HG03025 (cell line): ENCODE results near the gene KIRREL3.

Experiments used
- ATAC-seq: cut with Tn5 transposase; IDR thresholded peaks from one replicate; pipeline ENCODE4 v1.9.1; 2021; ENCODE audit warnings: mild to moderate bottlenecking, moderate library complexity; ENCODE audit not compliant: unreplicated experiment, low FRiP score

The KIRREL3 gene

DNA sequence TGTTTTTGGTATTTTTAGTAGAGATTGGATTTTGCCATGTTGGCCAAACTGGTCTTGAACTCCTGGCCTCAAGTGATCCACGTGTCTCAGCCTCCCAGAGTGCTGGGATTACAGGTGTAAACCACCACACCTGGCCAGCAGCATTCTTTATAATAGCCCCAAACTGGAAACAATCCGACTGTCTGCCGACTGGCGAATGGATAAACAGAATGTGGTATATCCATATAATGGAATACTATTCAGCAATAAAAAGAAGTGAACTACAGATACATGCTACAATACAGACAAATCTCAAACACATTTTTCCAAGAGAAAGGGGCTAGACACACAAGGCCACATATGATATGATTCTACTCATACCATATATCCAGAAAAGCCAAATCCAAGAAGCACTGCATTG is 493.8 kb downstream of the KIRREL3 start:
- no peak for ATAC-seq

DNA sequence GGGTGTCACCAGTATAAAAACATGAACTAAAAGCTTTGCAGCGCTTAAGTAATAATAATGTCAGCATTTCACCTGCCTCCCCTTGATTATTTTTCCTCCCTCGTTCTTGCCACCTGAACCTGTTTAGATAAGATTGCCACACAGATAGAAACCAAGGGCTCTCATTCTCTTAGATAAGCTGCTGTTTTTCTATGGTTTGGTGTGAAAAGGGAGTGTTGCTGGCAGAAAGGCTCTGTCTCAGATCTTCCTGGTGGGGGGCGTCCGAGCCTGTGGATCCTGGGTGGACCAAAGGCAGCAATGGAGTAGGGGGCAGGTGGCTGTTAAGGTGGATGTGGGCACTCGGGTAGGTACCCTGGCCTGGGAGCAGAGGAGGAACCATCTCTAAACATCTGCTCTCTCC is 497.6 kb downstream of the KIRREL3 start:
- no peak for ATAC-seq

DNA sequence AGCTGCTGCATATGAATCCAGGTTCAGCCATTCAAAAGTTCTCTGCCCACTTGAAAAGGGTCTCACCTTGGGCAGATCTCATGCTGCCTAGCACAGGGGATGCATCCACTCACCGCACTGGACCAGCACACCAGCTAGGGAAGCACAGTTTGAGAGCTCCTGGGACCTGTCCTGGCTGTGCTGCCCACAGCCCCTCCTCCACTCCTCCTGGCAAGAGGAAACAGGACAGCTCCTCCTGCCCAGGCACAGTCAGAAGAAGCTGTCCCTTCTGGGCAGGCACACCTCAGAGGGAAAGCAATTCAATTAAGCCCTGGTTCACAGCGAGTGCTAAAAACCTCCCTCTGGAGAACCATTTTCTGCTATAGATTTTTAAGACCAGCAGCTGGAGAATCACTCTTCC is 498.4 kb downstream of the KIRREL3 start:
- no peak for ATAC-seq

DNA sequence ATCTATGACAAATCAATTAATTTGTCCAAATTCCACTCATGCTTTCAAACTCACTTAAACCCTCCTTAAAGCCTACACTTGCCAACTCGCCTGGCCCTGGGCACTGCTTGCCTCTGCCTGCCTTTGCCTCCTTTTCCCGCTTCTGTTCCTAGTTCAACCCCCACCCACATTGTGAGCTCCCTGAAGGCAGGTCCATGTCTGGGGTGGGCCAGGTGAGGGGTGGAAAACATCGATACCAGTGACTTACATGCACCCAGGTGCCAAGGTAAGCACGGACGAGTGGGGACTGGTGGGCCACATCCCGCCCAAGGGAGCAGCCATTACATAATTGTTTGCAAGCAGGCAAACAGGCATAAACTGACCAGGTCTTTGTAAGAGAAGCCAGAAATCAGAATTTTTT is 498.9 kb downstream of the KIRREL3 start:
- no peak for ATAC-seq

DNA sequence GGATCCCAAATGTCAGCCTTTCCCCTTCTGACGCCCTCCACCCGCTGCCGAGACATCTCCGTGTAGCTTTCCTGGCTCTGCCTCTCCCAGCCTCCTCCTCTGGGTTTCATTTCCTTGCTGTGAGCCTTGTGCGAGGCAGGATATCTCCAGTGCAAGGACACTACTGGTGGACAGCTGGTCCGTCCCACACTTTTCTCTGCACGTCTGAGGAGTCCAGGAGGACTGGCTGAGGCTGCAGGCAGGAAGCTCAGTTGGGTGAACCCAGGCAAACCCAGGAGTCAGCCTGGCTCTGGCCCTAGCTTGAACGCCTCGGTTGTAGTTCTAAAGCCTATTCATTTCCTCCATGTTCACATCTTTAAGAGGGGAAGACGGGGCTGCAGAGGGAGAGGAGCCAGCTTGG is 499.6 kb downstream of the KIRREL3 start:
- ATAC-seq, result no peak

DNA sequence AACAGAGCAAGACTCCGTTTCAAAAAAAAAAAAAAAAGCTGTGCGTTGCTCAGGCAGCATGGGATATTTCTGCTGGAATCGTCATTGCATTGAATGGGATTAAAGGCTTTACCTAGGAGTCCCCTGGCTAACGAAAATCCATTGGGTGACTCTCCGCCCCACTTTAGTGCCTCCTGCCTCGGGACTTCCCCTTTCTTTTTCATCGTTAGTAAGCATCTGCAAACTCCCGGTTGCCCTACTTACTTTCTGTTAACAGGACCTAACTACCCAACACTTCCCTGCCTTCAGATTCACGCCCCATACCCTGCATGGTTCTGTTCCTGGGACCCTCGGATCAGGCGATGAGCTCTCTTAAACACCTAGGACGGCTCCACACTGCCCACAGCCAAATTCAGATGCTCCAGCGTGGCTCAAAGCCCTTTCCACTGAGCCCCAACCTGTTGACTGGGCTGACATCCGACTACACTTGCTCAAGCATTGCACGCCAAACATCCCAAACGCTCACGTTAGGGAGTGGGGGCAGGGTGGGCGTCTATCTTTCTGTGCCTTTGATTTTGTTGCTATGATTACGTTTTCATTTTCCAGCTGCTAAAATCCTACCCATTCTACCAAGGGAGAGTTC is 501.3 kb downstream of the KIRREL3 start:
- no peak for ATAC-seq

DNA sequence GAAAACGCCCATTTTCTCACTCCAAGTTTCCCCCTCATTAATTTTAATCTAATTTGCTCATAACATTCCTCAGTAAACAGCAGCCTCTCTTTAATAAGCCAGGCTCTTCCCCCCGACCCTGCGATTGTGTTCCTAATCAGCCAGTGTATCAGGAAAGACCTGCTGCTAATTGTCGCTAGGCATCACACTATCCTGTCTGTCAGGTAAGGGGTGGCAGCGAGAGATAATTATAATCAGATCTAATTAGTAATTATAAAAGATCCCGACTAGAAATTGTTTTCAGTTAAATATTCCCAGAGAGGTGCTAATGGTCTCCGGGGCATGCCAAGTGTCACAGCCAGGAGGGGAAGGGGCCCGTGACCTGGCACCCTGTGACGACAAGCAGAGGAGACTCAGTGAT is 502.3 kb downstream of the KIRREL3 start:
- ATAC-seq, result no peak

DNA sequence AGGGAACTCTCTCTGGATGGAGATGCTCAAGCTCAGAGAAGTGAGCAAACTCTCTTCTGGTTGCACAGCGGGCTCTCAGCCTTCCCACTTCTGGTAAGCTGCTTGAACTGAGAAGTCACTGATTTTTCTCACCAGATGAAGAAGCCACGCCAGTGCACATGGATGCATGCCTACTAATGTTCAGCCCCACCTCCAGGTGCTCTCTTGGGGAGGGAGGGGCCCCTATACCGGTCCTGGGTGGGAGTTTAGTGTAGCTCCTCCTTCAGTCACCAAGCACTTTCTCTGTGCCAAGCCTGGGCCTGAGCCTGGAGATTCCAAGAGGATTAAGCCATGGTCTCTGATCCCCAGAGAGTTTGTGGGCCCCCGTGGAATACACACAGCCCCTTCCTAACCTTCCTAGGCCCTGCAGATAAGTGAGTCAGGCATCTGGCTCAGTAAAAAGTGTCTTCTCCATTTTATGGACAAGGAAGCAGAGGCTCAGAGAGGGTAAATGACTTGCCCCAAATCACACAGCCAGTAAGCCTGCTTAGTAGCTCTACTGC is 502.9 kb downstream of the KIRREL3 start:
- no peak for ATAC-seq

DNA sequence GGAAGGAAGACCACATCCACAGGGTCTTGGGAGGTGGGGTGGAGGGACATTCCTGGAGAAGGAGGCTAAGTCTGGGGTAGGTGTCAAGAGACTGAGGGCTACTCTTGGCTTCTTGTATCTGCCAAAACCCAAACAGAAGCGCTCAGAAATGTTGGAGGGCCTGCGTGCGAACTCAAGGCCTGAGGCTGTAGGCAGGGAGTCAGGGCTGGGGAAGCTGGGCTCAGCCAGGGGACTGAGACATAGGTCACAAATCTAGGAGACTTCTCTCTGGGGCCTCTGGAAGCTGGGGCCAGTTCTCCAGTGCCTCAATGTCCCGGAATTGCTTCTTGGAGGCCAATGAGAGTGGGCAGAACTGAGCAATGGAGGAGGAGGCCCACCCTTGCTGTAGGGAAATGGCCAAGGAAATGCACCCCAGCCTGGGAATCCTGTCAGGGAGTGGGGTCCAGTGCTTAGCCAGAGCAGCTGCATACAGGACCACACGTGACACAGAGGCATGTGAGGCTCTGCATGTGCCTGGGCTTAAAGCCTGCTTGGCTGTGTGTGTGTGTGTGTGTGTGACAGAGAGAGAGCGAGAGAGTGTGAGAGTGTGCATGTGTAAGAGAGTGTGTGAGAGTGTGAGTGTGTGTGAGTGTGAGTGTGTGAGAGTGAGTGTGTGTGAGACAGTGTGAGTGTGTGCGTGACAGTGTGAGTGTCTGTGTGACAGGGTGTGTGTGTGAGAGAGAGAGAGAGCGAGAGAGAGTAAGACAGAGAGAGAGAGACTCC is 503.8 kb downstream of the KIRREL3 start:
- ATAC-seq, result no peak

DNA sequence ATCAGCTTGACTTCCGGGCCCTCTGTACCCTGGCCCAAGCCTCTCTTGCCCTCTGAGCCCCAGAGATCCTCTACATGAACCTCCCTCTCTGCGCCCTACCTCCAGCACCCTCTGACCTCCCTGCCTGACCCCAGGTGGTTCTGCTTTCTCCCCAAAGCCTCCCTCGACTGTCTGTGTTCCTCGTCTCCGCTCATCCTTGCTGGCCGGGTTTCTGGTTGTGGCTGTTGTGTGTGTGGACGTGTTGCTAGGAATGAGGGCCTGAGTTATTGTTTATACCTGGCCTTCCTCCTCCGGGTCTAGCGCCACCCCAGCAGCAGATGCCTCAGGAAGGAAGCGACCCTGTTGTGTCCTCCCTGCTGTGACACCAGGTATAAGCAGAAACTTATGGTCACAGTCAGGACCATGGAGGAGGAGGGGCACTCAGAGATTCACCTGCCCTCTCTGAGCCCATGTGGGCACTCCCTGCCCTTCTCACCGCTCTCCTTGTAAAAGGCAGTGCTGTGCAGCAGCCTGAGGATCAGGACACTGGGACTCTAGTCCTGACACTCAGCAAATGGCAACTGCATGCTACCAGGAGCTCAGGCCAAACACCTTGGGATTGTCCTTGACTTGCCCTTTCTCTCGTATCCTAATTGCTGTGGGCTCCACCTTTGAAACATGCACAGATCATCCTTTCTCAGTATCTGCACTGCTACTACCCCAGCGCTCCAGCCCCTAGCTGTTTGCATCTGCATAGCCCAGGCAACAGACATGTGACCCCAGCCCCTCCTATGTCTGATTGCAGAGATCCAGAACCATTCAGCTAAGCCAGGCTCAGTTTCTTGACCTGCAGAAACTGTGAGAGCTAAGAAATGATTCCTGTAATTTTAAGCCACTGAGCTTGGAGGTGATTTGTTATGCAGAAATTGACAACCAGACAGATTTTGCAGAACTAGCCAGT is 505.0 kb downstream of the KIRREL3 start:
- no peak for ATAC-seq

DNA sequence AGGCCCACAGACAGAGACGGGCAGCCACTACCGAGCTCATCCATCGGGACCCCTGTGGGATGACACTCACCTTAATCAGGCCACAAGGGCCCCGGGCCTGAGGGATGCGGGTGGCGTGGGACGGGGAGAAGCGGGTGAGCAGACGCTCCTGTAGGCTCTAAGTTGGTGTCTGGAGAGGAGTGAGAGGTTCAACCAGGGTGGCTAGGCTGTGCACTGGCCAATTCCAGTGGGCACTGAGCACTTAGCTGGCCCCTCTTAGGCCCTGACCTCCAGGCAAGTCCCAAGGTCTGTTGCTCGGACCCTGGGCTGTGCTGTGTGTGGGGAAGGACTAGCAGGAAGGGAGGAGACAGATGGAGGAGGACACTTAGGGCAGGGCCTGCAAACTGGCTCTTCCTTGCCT is 505.7 kb downstream of the KIRREL3 start:
- no peak for ATAC-seq

DNA sequence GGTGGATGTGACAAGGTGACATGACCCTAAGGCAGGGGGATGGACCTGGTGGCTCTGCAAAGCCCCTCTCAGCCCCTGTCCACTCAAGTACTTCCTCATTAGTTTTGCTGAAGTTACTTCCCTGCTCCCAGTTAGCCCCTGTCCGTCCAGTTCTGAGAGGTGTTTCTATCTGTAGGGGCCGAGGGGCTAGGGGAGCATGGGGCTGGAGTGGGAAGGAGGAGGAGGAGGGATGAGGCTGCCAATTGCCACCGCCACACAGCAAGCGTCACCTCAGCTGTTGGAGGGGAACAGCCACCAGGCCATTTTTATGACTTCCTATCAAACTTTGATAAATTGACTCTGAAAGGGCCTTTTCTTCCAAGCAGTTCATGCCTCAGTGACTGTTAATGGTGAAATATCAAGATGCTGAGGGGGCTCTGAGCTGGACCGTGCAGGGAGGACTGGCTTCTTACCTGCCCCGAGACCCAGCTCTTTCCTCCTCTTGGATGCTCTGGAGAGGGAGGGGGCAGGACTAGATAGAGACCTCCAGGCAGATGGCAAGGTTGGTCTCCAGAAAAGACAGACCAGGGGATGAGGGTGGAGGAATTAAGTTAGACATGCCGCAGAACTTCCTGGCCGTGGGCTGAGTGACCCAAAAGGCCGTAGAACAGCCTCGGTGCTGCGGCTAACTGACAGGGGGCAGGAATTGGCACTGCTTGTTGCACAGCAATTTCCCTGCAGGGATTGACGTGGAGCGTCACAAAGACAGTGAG is 508.1 kb downstream of the KIRREL3 start:
- no peak for ATAC-seq

DNA sequence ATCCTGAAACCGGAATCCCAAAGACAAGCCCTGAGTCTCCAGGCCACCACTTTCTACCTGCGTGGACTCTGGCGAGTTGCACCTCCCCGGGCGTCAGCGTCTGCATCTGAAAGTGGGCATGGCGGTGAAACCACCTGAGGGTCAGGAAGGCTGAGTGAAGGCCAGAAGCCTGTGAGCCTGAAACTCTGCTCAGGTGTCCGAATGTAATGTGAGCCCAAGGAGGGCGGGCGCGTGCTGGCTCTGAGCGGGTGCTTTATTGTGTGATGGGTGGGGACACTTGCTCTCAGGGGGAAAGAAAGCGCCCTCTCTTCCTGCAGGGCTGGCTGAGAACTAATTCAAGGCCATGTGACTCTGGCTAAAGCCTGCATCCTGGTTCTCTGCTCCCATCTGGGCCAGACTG is 509.5 kb downstream of the KIRREL3 start:
- no peak for ATAC-seq

DNA sequence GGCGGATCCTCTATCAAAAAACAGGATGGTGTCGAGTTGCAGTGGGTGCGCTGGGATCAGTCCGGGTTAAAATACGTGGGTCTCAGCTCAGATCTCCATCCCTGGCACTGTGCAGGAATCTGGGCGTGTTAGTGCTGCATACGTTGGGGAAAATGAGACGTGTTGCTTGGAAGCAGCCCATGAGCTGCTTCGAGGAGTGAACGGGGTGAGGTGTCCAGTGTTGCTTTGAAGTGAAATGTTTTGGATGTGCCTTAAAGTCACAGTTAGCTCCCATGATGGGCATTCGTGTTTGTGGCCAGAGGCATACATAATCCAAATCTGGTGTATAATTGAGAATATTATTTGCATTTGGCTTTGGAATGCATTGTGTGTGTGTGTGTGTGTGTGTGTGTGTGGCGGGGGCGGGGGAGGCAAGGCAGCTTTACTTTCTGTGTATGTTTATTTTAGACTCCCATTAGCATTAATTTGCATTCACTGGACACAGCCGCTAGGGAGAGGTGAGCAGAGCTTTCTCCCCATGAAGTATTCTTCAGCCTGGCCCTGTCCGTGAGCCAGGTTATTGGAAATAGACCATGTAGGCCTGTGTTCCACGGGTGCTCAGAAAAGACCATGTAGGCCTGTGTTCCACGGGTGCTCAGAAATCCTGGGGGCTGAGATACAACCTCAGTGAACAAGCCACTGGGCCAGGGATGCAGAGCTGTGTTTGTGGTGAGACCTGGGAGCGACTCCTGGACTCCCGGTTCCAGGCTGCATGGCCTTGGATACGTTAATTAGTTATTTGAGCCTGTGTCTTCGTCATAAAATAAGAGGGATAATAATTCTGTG is 510.5 kb downstream of the KIRREL3 start:
- ATAC-seq, result no peak

DNA sequence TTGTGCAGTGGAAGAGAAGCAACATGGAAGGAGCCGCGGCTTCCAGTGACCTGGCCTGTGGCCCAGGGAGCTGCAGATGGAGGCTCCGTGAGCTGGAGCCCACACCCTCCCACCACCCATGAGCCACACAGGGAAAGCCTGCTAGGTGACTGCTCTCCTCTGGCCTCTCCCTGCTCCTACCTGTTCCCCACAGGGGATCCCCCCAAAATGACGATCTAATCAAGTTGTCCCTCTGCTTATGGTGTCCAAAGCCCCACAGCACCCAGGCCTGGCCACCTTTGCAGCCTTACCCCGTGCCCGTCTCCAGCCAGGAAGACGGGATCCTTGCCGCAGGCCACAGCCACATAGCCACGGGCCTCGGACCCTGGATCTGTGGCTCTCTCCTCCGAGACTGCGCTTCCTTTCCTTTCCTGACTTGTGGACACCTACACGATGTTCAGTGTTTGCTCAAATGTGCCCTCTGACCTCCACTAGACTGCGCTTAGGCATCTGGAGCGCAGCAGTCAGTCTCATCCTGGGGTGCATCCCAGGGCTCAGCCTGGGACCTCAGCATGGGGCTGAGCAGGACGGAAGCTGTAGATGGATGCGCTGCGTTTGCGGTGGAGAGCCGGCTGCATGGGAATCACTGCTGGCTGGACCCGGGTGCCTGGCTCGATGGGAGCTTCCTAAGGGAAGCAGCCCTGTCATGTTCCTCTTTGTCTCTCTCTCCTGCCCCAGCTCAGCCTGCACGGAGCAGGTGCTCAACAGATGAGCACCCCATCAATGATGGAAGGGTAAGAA is 511.8 kb downstream of the KIRREL3 start:
- ATAC-seq, result no peak

DNA sequence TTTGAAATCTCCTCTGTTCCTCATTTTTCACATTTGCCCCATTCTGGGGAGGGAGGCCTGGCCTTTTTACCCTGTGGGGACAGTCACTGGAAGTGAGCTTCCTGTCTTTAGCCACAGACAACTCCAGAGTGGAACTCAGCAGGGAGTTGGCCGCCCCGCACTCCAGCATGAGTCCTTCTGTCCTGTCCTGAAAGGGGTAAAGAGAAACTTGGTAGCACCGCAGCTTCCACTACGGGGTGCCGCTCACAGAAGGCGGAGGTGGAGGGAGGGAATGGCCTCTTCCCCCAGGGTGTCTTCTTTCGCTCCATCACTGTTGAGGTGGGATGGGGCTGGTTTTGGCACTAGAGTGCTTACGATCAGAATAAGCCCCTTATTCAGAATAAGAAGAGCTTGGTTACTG is 512.9 kb downstream of the KIRREL3 start:
- ATAC-seq, result no peak

DNA sequence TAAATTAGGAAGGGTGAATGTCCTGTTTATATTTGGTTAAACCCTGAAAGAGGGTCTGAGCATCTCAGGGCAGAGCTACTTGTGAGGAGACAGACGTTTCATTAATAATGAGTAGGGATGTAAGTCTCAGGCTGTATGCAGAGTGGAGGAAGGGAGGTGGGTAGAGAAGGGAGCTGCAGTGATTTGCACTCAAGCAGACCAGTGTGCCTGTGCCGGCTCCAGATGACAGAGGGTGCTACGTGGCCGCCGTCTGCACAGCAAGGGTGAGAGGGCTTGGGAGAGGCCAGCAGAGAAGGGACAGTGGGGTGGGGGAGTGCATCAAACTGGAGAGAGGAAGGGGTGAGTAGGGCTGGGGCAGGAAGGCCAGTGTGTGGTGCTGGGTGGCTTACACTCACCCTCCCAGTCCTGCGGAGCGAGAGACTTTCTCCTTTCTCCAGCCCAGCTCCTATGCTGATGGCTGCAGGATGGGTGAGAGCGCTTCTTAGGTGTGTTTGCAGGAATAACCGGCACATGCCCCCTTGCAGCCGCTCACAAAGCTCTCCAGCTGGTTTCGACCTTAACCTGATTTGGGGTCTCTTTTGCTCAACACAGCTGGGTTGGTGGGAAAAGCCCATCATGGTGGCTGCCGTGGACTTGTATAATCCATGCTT is 514.5 kb downstream of the KIRREL3 start:
- ATAC-seq, result no peak
